Endothelial cell of hepatic sinusoid (primary cell): Measurements from ENCODE around the gene LAMTOR2.
"Not testable (repeated sequence)": the region's sequence is repeated elsewhere in the genome, so short reads cannot be mapped to it uniquely, and the experiment has no call there.

Experiments
- in situ Hi-C: cut with HindIII; loops from 2 replicates; pipeline ENCODE4 v1.10.0; 2017; ENCODE audit warnings: low sequenced_read_pairs

The LAMTOR2 gene

DNA sequence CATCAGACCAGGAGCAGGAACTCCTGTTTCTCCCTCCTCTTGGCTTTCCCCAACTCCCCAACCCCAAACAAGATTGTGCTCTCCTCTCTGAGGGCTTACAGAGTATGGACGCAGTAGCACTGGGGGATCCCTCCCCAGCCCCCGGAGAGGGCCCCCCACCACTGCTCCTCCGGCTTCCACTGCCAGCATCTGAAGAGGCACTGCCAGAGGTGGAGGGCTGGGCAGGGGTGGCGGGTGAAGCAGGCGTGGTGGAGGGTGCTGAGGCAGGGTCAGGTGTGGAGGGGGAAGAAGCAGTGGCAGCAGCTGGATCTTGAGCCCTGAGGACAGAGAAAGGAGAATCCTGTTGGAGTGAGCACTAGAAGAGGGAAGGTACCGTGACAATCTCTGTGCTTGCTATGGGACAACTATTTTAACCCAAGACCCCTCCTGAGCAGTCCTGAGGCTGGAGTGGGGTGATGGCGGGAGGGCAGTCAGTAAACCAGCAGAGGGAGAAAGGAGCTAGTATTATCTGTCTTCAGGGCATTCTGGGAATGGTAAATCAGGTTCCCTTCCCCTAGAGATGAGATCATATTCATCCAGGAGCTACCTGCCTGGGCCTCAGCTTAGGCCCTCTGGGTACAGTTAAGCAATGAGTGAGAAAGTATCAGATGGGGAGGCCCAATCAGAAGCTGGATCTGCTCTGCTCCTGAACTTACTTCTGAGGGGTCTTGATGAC lies 3.4 kb upstream of the LAMTOR2 start:
- in situ Hi-C loops, result no loop called here

DNA sequence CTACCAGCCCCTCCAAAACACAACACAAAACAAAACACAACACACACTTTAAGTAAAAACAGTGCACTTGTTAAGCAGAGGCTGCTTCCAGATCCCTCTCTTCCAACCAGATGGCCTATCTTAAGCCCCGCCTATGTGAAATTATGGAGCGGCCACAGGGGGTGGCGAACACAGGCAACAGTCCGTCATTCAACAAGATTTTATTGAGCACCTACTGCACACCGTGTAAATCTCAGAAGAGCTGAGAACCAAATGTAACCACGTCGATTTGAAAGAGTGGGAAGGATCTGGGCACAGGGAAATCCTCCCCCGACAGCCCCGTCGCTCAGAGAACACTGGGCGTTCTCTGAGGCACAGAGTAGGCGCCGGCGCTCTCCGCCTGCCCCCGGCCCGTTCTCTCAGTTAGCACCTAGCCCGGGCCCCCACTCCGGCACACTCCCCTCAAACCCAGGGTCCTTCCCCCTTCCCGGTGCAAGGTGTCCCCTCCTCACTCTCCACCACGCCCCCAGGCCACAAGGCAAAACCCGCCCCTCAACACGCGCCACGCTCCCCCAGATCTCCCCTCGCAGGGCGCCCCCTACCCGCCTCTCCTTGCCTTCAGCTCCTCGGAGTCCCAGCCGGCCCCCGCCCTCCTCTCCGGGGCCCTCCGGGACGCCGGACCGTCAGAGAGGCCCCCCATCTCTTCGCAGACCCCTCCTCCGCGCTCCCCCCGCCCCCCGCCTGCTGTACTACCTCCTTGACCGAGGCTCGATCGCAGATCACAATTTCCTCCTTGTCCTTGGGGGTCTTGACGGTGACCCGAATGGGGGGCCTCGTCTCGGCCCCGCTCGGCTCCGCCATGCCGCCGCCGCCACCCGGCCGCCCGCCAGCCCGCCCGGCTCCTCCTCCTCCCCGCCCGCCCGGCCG lies 1.5 kb upstream of the LAMTOR2 start:
- in situ Hi-C loops, result no loop called here

DNA sequence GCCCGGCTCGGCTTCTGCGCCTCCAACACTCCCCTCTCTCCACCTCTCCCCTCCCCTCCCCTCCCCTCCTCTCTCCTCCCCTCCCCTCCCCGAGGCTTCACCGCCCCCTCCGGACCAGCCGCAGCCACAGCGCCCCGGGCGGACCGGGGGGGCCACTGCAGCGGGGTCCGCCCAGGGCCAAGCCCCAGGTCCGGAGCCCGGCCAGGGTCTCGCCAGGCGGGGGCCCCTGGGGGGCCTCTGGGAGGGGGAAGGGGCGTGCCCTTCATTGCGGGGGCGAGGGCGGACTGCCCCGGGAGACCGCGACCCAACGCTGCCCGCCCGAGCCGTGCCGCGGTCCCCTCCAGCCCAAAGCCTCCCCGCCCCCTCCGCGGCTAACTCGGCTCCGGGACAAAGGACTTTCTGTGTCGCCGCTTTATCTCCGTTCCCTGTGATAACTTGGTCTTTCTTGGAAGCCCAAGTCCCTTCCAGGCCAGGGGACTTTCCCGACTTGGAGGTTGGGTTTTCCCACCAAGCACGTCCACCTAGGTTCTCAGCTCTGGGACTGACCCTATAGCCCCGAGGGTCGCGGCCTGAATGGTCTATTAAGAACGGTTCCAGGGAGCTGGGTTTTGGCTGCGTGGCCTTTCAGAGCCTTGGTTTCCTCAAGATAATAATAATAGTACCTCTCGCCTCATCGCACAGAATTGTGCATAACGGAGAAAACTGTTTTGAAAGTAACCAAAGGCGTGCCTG lies 648 bp upstream of the LAMTOR2 start, which contains the start of gene UBQLN4:
Gene UBQLN4, minus strand, starts transcription at position 31 of the 732 bp plus-strand sequence. CDS start 97 bp downstream, outside the sequence.
- in situ Hi-C loops, result no loop called here

DNA sequence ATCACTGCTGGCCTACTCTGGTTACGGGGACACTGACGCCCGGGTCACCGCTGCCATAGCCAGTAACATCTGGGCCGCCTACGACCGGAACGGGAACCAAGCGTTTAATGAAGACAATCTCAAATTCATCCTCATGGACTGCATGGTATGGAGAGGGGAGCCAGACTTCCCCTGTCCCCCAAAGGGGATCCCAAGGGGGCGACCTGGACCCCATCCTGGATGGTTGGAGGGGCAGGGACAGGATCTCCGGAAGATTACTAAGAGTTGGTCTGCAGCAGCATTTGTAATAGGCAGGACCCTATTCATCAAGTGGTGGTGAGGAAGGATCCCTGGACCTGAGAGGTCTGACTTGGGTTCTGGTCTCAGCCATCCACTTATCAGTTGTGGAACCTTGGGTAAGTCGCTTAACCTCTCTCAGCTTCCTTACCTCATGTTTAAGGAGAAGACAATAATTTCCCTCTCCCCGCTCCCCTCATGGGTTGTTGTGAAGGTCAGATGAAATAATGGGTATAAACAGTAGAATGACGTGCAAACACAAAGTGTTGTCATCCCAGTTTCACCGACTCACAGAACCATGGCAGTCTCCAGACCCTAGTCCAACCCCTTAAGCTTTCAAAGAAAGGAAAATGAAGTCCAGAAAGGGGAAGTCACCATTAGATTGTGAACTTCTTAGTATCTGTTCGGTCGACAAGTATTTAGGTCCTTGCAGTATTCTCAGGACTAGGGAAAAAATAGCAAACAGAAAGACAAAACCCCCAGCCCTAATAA lies 883 bp downstream of the LAMTOR2 start:
- in situ Hi-C loops, result loop anchor here (5.0 kb wide), 1 partner anchor 43 kb away; no protein-coding TSS in a partner anchor

DNA sequence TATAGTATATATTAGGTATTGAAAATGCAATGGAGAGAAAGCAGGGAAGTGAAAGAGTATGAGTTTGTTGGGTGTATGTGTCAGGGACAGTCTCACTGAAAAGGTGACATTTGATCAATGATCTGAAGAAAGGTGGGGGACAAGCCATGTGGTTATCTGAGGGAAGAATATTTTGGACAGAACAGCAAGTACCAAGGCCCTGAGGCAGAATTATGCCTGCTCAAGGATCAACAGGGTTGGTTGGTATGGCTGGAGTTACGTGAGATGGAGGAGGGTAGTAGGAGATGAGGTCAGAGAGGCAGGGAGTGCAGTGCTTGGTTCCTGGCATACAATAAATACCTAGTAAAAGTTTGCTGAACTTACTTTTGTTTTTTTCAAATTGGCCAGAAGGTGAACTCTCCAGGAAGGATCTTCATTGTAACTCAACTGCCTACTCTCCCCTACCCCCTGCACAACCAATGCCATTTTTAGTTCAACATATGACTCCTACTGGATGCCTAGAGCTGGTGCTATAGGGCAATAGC lies 1.8 kb downstream of the LAMTOR2 start:
- in situ Hi-C loops, result loop anchor here (5.0 kb wide), 1 partner anchor 44 kb away; no protein-coding TSS in a partner anchor

DNA sequence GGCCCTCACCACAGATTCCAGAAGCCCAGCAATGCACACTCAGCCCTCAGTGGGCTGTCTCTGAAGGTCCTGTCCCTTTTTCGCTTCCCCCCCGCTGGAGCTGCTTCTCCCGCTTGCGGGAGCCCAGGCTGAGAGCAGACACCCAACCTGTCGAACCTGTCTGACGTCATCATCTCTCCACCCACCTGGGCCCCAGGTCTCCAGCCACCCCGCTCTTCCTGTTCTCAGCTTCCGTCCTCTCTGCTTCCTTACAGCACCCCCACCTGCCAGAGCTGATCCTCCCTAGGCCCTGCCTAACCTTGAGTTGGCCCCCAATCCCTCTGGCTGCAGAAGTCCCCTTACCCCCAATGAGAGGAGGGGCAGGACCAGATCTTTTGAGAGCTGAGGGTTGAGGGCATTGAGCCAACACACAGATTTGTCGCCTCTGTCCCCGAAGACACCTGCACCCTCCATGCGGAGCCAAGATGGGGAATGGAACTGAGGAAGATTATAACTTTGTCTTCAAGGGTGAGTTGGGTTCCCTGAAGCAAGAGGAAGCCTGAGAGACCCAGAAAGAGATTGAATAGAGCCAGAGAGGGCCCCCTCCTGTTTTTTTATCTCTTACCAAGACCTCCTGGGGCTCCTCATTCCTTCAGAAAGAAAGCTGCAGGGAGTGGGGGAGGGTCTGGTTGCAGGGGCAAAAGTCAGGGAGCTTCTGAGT lies 6.5 kb downstream of the LAMTOR2 start, which contains the start of gene RAB25:
Gene RAB25, plus strand, starts transcription at position 224 of the 700 bp plus-strand sequence. Its CDS starts 241 bp downstream, at position 465.
- in situ Hi-C loops, result no loop called here

DNA sequence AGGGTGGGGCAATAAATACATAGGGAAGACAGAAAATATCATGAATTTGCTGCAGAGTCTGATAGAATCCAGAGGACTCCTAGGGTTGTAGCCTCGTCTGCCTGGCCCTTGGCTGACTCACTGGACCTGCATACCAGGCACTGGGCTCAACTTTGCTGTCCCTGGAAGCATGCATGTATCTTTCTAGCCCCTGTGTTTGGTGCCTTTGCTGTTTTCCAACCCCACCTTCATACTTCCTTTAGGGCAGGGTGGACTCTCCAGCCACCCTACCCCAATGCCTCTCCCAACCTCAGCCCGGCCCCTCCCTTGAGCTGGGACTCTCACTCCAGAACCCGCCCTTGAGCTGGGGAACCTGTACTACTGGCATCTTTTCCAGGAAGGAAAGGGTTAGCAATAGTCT lies 7.6 kb downstream of the LAMTOR2 start:
- in situ Hi-C loops, result no loop called here

DNA sequence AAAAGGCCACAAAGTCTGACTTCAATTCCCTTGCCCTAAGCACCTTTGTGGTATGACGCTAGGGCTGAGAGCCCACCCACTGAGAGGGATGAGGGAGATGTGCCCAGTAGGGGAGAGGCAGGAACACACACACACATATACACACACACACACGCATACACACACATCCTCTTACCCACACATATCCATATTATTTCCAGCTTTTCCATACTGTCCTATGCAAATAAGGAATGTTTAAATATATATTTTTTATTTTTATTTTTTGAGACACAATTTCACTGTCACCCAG lies 9.4 kb downstream of the LAMTOR2 start:
- in situ Hi-C loops, result no loop called here

DNA sequence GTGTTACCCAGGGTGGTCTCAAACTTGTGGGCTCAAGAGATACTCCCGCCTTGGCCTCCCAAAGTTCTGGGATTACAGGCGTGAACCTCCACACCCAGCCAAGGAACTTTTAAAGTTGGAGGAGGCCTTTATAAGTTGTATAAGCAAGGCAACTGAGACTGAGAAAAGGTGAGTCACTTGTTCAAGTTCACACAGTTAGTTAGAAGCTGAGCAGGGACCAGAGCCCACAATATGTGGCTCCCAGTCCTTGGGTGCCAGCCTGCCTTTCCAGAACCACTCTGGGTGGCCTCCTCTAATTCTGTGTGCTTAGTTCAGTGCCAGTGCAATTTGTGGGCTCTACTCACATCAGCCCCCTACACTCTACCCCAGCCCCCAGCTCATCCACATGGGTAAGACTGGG lies 10.0 kb downstream of the LAMTOR2 start:
- in situ Hi-C loops, result no loop called here

DNA sequence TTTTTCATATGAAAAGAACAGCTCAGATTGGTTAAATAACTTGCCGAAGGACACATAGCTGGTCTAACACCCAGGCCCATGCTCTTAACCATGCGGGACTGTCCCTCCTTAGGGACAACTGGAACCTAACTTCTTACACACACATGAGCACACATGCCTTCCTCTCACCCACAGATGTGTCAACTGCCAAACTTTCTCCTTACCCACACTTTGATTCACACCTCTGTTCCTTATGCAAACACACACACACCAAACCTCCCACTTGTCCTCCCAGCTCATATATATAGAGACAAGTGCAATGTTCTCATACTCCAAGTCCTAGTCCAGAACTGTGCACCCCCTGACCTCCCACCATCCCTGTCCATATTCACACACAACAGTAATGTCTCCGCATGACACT lies 10.6 kb downstream of the LAMTOR2 start:
- in situ Hi-C loops, result no loop called here

DNA sequence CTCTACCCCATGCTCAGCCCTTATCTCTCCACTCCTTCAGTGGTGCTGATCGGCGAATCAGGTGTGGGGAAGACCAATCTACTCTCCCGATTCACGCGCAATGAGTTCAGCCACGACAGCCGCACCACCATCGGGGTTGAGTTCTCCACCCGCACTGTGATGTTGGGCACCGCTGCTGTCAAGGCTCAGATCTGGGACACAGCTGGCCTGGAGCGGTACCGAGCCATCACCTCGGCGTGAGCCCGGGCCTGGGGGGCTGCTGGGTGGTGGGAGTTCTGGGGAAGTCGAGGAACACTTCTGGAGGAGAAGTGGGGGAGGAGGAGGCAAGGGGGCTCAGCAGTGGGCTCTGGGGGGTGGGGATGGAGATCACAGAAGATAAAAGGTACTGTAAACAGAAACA lies 11.3 kb downstream of the LAMTOR2 start:
- in situ Hi-C loops, result no loop called here

DNA sequence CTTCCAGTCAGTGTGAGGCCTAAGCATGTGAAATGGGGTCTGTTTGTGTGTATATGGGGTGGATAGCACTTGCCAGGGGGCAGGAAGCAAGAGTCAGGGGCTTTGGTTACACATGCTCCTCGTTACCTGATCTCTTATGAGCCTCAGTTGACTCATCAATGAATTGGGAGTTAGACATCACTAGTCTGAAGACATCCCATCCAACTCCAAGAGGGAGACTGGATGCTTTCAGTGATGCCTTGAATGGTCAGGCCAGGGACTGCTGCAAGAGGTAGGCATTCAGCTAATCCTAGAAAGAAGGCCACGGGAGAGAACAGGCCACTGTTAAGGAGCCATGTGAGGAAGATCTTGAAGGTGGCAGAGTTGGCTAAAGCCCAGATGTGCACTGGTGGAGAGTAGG lies 12.7 kb downstream of the LAMTOR2 start:
- in situ Hi-C loops, result no loop called here

DNA sequence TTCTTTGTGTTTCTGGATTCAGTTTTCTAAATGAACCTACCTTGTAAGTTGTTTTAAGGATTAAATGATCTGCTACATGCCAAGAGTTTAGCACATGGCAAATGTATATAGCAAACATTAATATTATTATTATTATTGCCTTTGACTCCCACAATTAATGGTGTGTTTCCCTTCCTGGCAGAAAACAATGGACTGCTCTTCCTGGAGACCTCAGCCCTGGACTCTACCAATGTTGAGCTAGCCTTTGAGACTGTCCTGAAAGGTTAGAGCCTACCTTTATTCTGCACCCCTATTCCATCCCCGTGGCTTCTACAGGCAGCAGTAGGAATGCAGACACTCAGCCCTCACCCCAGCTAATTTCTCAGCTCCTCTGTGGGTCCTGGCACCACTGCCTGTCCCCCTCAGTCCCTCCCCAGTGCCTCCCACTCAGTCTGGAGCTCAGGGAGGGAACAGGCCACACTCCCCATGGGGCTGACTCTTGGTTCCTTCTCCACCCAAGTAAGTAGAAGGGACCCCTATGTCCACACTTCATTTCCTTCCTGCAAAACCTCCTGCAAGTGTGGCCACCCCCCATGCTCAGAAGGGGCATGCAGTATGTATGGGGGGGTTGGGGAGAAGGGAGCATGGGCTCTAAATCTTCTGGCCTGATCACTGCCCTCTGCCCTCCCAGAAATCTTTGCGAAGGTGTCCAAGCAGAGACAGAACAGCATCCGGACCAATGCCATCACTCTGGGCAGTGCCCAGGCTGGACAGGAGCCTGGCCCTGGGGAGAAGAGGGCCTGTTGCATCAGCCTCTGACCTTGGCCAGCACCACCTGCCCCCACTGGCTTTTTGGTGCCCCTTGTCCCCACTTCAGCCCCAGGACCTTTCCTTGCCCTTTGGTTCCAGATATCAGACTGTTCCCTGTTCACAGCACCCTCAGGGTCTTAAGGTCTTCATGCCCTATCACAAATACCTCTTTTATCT lies 15.2 kb downstream of the LAMTOR2 start:
- in situ Hi-C loops, result no loop called here

DNA sequence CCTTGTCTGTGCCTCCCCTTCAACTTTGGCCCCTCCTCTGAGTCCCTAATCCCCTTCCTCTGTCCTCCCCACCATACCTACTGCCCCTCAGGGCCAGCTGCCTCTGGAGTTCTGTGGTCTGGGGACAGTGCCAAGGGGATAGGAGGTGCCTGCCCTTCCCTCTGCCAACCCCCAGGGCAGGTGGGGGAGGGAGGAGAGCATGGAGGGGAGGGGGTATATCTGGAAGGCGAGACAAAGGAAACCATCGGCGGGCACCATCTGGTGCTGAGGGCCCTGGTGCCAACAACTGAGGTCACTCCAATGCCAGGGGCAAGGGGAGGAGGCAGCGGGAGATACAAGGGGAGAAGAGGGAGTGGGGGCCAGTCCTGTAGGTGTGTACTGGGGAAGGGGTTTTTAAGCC lies 16.0 kb downstream of the LAMTOR2 start:
- in situ Hi-C loops, result no loop called here

DNA sequence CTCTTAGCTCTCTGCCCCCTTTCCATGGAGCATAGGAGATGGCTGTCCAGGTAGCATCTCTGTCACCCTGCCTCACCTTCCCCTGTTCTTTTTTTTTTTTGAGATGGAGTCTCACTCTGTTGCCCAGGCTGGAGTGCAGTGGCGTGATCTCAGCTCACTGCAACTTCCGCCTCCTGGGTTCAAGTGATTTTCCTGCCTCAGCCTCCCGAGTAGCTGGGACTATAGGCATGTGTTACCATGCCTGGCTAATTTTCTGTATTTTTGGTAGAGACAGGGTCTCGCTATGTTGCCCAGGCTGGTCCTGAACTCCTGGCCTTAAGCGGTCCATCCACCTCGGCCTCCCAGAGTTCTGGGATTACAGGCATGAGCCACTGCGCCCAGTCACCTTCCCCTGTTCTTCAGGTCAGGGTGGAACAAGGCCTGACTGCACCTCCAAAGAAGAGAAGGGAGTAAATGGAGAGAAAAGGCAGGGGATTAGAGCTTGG lies 16.8 kb downstream of the LAMTOR2 start:
- in situ Hi-C loops, result not testable (repeated sequence)

DNA sequence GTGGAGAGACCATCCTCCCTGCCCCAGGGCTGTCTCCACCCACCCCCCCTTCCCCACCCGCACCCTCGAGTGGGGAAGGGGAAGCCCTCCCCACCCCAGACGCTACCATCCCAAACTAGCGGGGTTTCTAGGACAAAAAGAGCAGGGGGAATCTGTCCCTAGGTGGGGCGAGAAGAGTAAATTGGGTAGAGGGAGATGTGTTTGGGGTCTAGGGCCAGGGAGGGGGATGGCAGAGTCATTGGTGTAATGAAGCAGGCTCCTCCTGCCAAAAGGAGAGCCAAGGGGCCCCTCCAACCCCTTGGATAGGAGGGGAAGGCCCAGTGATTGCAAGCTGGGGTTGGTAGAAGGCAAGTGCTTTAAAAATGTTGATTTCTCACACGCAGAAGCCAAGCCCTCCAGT lies 17.7 kb downstream of the LAMTOR2 start:
- in situ Hi-C loops, result no loop called here

DNA sequence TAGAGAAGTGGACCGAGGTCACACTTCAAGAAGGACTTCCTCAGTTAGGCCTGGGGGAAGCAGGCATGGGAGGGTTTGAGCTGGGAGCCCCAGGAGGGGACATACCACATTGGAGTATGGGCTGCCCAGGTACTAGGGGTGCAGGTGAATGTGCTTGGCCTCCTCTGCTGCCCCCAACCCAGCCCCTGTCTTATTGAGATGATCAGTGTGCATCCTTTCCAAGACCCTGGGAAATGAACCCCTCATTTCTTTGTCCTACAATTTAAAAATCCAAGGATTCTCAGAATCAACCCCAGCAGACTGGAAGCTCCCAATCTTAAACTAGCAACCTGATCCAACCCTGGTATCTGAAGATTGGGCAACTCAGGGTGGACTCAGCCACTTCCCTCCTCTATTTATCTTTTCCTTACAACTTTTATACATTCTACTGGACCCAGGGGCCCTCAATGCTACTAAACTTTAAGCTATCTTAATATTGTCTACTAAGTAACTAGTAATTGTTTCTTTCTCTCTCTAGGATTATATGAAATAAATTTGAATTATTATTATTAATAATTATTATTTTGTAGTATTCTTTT lies 18.6 kb downstream of the LAMTOR2 start:
- in situ Hi-C loops, result no loop called here

DNA sequence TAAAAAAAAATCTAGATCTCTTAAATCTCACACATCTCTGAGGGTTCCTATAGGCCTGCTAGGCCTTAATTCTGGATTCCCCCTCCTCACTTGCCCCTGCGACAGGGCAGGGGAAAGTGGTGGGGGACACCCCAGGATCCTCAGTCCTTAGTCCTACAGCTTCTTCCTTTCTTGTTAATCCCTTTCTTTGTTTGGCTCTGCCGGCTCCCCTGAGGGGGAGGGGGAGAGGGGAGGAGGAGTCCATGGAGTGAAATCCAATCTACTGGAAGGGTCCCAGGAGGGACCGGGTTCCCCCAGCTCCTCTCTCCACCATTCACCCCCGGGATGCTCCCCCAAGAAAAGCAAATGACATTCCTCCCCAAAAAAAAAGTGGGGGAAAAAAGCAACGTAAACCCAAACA lies 19.2 kb downstream of the LAMTOR2 start:
- in situ Hi-C loops, result no loop called here
